A673 (cell line): ENCODE measurements around the gene IFNAR1. TPM values are rescaled to one million over a fixed set of nuclear protein-coding genes. Genes with fewer than 3 reads are reported as not detected.

ENCODE experiments used
- BruUV-seq: library from RNA; stranded (reverse); fragments of 400-500 nt; replicated peaks from 2 replicates; lab custom pipeline; 2021; lab: Mats Ljungman, UMichigan
- CTCF ChIA-PET: fragments of 300-600 bp; sonication (Branson Sonifier 250); formaldehyde crosslinking; loops from one replicate; lab custom pipeline; 2022; ENCODE audit warnings: antibody characterized with exemption; lab: Charles Lee
- POLR2A ChIA-PET: fragments of 300-600 bp; sonication (Branson Sonifier 250); formaldehyde crosslinking; loops from one replicate; lab custom pipeline; 2022; ENCODE audit warnings: antibody characterized with exemption; ENCODE audit not compliant: low non-redundant PET; lab: Charles Lee
- DNase-seq: peaks from one replicate; pipeline ENCODE4 v3.0.0-alpha.2; 2015; ENCODE audit warnings: low spot score
- H3K27ac ChIP-seq: fragments of 200-600 bp; sonication (generic); 2 replicates; pipeline ENCODE4 v1.5.1; 2016; ENCODE audit warnings: mixed run types, low read depth, mild to moderate bottlenecking, mixed read lengths, antibody characterized with exemption, low read length; ENCODE audit not compliant: poor library complexity, severe bottlenecking
- H3K27me3 ChIP-seq: fragments of 200-600 bp; sonication (generic); replicated peaks from 2 replicates; pipeline ENCODE4 v1.6.1; 2017; ENCODE audit warnings: mixed run types, low read depth, mild to moderate bottlenecking, mixed read lengths, antibody characterized with exemption, low read length; ENCODE audit not compliant: insufficient read depth, poor library complexity
- H3K36me3 ChIP-seq: fragments of 200-600 bp; sonication (generic); 2 replicates; pipeline ENCODE4 v1.6.1; 2016; ENCODE audit warnings: mixed run types, mild to moderate bottlenecking, mixed read lengths, antibody characterized with exemption, low read length; ENCODE audit not compliant: insufficient read depth, poor library complexity, severe bottlenecking
- H3K4me1 ChIP-seq: fragments of 200-600 bp; sonication (generic); 2 replicates; pipeline ENCODE4 v1.6.1; 2017; ENCODE audit warnings: mixed run types, mild to moderate bottlenecking, mixed read lengths, antibody characterized with exemption, low read length; ENCODE audit not compliant: insufficient read depth, poor library complexity, severe bottlenecking
- H3K4me3 ChIP-seq: fragments of 200-600 bp; sonication (generic); 2 replicates; pipeline ENCODE4 v1.5.1; 2016; ENCODE audit warnings: low read depth, mixed run types, mild to moderate bottlenecking, mixed read lengths, low read length; ENCODE audit not compliant: poor library complexity, severe bottlenecking
- H3K9me3 ChIP-seq: fragments of 200-600 bp; sonication (generic); 2 replicates; pipeline ENCODE4 v1.6.1; 2016; ENCODE audit warnings: mixed run types, low read depth, mild to moderate bottlenecking, mixed read lengths, antibody characterized with exemption, low read length; ENCODE audit not compliant: poor library complexity, severe bottlenecking
- CTCF ChIP-seq: fragments of 300-800, 200-600 bp; sonication (generic); conservative IDR thresholded peaks from 2 replicates; pipeline ENCODE4 v1.5.1; 2017; ENCODE audit warnings: low read depth, mild to moderate bottlenecking, antibody characterized with exemption, low read length, moderate library complexity, mixed read lengths
- EZH2 ChIP-seq: fragments of 200-600 bp; sonication (generic); IDR thresholded peaks from 2 replicates; pipeline ENCODE4 v1.6.1; 2017; ENCODE audit warnings: borderline replicate concordance, low read depth, mild to moderate bottlenecking, mixed read lengths, antibody characterized with exemption, low read length; ENCODE audit not compliant: poor library complexity, severe bottlenecking
- intact Hi-C: fragments of 100-400 bp; cut with micrococcal nuclease; formaldehyde crosslinking; loops from one replicate; pipeline ENCODE4 v1.10.0; 2022; ENCODE audit not compliant: unreplicated experiment
- total RNA-seq: library from RNA; stranded (reverse); gene quantifications from 2 replicates; pipeline ENCODE4 v1.2.3, GENCODE V29; 2021

The IFNAR1 gene
- total RNA-seq, 1 experiment from 2014 or later = 38.1 TPM

- peaks cover 1% of the 10 kb centered on the region for H3K36me3 ChIP-seq
- H3K27me3 ChIP-seq = no peaks in the 10 kb centered on the region
- ChIA-PET POLR2A (no interaction called here), CTCF (interaction anchor here (0.6 to 3.5 kb wide), 2 partner anchors 136 to 160 kb away, joined by 3 to 18 read pairs; no protein-coding TSS in a partner anchor)
- DNase-seq = no peak
- peaks cover 15% of the 10 kb centered on the region for H3K4me1 ChIP-seq
- H3K4me3 ChIP-seq = no peak overlapping the region
- no TSS peak for BruUV-seq
- TF ChIP-seq EZH2 (no peak), CTCF (no peak)
- intact Hi-C loops = no loop called here
- no peaks in the 10 kb centered on the region for H3K9me3 ChIP-seq
- no peak overlapping the region for H3K27ac ChIP-seq
These were observed 34.7 kb downstream of the IFNAR1 start for GRCh38 chr21:33359446-33359845.

GRCh38 chr21:33360281-33360680 is 35.5 kb downstream of the IFNAR1 start:
- no peaks in the 10 kb centered on the region for H3K27me3 ChIP-seq
- no peak overlapping the region for H3K4me3 ChIP-seq
- ChIA-PET POLR2A (no interaction called here), CTCF (interaction anchor here (0.5 to 3.5 kb wide), 3 partner anchors 45 to 160 kb away, joined by 3 to 18 read pairs (median 8); no protein-coding TSS in a partner anchor)
- intact Hi-C loops = loop anchor here (2.0 to 5.0 kb wide), 2 partner anchors 85 to 158 kb away; no protein-coding TSS in a partner anchor
- H3K27ac ChIP-seq = no peak overlapping the region
- BruUV-seq = no TSS peak
- H3K9me3 ChIP-seq = no peaks in the 10 kb centered on the region
- no peaks in the 10 kb centered on the region for H3K36me3 ChIP-seq
- no peak for DNase-seq
- H3K4me1 ChIP-seq = peaks cover 15% of the 10 kb centered on the region
- no peak for TF ChIP-seq EZH2
- no peak for TF ChIP-seq CTCF

- CTCF ChIA-PET = interaction anchor here (0.5 to 3.5 kb wide), 15 partner anchors 8 to 550 kb away, joined by 3 to 19 read pairs (median 7); partner anchors contain the start of gene IFNAR1
- Histone ChIP-seq H3K27ac (no peak overlapping the region), H3K27me3 (no peaks in the 10 kb centered on the region), H3K36me3 (no peaks in the 10 kb centered on the region), H3K4me3 (peak overlapping the region; percentile 31), H3K4me1 (peaks cover 15% of the 10 kb centered on the region), H3K9me3 (no peaks in the 10 kb centered on the region)
- intact Hi-C loops = loop anchor here (2.0 to 5.0 kb wide), 2 partner anchors 84 to 159 kb away; no protein-coding TSS in a partner anchor
- BruUV-seq = no TSS peak
- POLR2A ChIA-PET = interaction anchor here (0.5 kb wide), 1 partner anchor 121 kb away, joined by 3 read pairs; no protein-coding TSS in a partner anchor
- peak; percentile 76 for DNase-seq
- peak; percentile 94 for TF ChIP-seq CTCF
- TF ChIP-seq EZH2 = peak; percentile 28
These were observed 36.3 kb downstream of the IFNAR1 start for GRCh38 chr21:33360881-33361602.
